Loucy (cell line): ENCODE data around the gene ZNG1B.
"Not testable (repeated sequence)": the region's sequence is repeated elsewhere in the genome, so short reads cannot be mapped to it uniquely, and the experiment has no call there.

ENCODE experiments used
- CTCF ChIP-seq: fragments of 200-600 bp; sonication (generic); conservative IDR thresholded peaks from 2 replicates; pipeline ENCODE4 v1.5.1; 2014; ENCODE audit warnings: mild to moderate bottlenecking, antibody characterized with exemption, low read length
- EZH2phosphoT487 ChIP-seq: fragments of 200-600 bp; IDR thresholded peaks from 2 replicates; pipeline ENCODE4 v1.6.1; 2018; ENCODE audit warnings: antibody characterized with exemption, mild to moderate bottlenecking, moderate library complexity, borderline replicate concordance

GRCh38 chr2:113541204-113541975, 103.9 kb downstream of the ZNG1B start:
- not testable (repeated sequence) for TF ChIP-seq CTCF, EZH2phosphoT487
